GM18517 (cell line): Measurements from ENCODE around the gene LMAN1.

ENCODE experiments used
- ATAC-seq: cut with Tn5 transposase; IDR thresholded peaks from one replicate; pipeline ENCODE4 v1.9.1; 2021; ENCODE audit warnings: mild to moderate bottlenecking, moderate library complexity; ENCODE audit not compliant: unreplicated experiment

Gene LMAN1

DNA sequence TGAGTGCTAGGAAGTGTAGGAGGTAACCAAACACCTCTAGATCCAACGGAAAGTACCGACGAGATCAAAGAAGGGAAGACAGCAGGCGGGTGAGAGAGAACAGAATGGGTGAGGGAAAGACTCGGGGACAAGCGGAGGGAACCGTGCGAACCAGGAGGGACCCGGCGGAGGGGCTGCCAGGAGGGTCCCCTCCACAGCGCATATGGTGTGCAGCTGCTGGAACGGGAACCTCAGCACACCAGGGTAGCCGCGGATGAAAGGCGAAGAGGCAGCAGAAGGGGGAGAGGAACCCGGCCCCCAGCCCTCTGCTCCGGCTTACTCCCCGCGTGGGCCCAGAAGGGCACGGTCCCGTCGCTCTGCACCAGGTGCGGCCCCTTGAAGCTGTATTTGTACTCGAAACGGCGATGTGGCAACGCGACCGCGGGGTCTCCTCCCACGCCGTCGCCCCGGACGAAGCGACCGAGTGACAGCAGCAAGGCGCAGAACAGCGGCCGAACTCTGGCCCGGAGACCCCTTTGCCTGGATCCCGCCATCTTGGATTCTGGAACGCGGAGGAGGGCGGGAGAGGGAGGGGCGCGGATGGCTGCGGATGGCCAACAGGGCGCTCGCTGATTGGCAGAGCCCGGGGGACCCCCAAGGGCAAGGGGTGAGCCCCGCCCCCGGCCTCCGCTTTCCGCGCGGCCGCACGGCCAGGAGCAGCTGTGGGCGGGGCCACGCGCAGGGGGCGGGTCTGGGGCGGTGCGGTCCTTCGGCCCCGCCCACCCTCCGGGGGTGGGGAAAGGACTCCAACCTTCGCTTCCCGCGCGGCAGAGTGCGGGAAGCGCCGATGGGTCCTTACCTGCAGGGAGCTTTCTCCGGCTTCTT is at the start of gene LMAN1:
Gene LMAN1, minus strand, starts transcription at position 554 of the 864 bp plus-strand sequence. Its CDS starts 21 bp downstream, at position 533.
- peak; percentile 87 for ATAC-seq

GRCh38 chr18:59402432-59403090 is 43.5 kb upstream of the LMAN1 start:
- ATAC-seq = peak; percentile 98

DNA sequence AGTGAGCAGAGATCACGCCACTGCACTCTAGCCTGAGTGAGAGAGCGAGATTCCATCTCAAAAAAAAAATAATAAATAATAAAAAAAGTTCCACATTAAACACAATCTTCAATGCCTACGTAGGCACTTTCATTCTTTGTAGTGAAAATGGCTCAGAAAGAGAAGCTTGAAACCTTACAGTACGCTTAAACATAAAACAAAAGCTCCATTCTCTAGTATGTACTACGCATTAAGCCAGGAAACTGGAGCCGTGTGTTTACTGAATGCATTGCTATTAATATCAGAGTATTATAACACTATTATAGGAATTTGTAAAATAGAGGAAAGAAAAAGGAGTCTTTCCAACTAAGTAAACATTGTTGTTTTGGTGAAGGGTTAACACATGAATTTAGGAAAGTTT is 41.3 kb upstream of the LMAN1 start:
- ATAC-seq = no peak

GRCh38 chr18:59395226-59396175 is 36.4 kb upstream of the LMAN1 start:
- ATAC-seq = no peak

- no peak for ATAC-seq
These were observed 34.3 kb upstream of the LMAN1 start for GRCh38 chr18:59393381-59393780.

- no peak for ATAC-seq
These were observed 29.8 kb upstream of the LMAN1 start for GRCh38 chr18:59388817-59389216.

- no peak for ATAC-seq
These were observed 28.9 kb upstream of the LMAN1 start for GRCh38 chr18:59387687-59388565.

DNA sequence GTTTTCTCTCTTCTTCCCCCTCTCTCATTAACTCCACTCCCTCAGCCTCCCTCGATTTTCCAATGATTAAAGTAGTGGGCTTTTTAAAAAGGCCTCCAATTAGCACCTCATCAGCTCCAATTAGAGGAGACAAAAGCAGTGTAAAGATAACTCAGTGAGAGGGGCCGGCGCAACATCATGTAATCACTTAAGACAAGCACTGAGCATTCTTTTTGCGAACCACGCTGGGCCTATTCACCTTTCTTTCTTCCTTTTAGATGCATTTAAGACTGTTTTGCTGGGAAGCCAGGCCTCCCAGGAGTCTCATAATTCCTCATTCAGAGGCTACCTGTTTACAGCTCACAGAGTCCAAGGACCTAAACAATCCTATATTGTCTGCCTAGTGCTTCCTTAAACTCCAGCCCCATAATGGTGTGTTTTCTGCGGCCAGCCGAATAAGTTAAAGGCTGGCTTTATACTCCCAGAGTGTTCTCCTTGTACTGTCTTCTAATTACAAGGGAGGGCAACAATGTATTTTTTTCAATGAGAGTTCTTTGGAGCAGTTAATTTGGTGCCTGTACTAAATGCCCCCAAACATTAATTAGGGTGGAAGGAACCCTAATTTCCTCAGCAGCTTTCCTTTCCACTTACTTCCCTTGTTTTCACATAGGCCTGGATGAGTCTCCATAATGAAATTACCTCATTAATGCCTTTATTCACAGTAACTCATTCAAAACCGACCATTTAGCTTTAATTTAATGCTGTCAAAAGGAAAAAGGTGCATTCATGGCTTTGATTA is 28.0 kb upstream of the LMAN1 start:
- ATAC-seq = no peak

GRCh38 chr18:59385191-59385590 is 26.1 kb upstream of the LMAN1 start:
- ATAC-seq = no peak

DNA sequence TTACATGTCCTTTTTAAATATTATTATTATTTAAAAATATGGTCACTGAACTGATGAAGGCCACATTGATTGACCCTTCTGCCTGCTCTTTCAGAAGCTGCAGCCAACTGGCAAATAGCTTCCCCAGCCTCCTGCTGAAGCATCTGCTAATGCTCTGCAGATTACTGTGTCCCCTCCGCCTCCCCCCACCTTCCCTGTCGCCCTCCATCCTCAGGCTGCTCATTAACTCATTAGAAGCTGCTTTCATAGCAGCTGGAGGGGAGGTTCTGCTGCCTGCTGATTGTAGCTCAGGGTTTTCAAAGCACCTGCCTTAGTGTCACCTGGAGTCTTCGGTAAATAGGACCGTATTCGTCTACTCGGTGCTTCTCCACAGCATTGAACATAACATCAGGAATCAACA is 24.8 kb upstream of the LMAN1 start:
- ATAC-seq = no peak

- ATAC-seq = no peak
These were observed 23.3 kb upstream of the LMAN1 start for GRCh38 chr18:59382383-59382782.

DNA sequence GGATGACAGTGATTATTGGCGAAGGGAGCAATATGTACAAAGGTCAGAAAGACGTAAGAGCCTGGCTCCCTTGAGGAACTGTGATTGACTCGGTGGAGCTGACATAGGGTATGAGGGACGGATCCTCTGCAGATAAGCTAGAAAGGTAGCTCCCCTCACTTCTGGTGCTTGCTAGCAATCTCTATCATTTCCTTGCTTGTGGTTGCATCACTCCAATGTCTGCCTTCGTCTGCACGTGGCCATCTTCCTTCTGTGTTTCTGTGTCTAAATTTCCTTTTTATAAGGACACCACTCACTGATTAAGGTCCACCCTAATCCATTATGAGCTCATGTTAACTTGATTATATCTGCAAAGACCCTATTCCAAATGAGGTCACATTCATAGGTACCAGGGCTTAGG is 22.9 kb upstream of the LMAN1 start:
- no peak for ATAC-seq

DNA sequence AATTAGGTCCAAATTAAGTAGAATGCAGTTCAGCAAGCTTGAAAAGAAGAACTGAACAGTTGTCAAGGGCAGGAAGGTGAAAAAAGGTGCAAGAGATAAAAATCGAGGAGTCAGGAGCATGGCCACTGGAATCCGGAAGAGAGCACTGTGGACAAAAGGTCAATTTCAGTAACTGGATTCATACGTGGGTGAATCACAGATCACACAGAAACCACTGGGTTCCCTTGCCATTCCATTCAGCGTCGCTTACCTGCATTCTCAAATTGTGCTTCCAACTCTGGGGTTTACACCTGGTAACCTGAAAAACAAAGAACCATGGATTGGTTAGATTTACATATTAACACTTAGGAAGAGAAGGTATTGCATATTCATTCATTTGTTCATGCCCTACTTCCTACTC is 21.6 kb upstream of the LMAN1 start:
- no peak for ATAC-seq

DNA sequence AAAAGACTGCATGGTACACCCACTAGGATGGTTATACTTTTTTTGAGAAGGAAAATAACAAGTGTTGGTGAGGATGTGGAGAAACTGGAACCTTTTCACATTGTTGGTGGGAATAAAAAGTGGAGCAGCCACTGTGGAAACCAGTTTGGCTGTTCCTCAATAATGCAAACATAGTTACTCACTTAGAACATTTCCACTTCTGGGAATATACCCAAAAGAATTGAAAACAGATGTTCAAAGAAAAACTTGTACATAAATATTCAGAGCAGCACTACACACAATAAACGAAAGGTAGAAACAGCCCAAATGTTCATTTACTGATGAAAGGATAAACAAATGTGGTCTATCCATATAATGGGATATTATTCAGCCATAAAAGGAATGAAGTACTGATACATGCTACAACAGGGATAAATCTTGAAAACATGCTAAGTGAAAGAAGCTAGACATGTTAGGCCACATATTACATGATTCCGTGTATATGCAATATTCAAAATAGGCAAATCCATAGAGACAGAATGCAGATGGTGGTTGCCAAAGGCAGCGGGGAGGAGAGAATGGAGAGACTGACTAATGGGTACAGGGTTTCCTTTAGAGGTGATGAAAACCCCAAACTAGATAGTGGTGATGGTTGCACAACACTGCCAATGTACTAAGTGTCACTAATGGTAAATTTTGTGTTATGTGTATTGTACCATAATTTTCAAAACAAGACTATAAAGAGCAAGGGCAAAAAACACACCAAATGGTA is 20.9 kb upstream of the LMAN1 start:
- no peak for ATAC-seq

GRCh38 chr18:59377613-59378337 is 18.7 kb upstream of the LMAN1 start:
- no peak for ATAC-seq

GRCh38 chr18:59376351-59376935 is 17.4 kb upstream of the LMAN1 start:
- no peak for ATAC-seq

DNA sequence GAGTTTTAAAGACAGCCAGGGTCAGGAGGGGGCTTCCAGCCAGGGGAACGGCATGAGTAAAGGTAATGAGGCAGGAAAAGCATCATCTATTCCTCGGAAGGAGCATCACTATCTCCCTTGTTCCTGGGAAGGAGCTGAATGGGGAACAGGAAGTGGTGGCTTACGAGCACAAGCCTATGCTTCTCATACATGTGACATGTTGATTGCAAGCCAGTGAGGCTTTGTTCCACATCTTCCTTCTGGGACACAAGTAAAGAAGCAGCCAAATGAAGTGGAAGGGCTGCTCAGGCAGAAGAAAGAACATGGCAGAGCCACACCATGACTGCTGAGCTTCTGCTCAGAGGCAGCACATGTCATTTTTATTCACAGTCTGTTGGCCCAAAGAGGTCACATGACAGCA is 15.1 kb upstream of the LMAN1 start:
- ATAC-seq = no peak

DNA sequence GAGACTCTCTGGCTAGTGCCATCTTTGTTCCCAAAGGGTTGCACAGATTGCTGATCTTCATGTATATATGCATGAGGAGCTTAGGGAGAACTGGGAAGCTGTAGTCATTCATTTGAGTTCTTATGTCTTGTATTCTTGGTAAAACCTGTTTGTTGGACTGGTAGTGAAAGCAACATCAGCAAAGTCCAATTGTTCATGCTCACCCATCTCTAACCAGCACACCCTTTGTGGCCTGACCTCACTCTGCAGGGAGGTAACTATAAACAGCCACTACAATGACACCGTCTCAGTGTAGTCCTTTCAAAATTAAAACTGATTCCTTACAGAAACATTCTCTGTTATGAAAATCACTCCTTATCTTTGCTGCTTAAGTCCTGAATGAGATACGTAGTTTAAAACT is 13.9 kb upstream of the LMAN1 start:
- no peak for ATAC-seq
